ENCODE results near the gene KLHL26.

GRCh38 chr19:18701250-18701608 lies 64.4 kb downstream of the KLHL26 start:
- TF ChIP-seq, protein P1, sequence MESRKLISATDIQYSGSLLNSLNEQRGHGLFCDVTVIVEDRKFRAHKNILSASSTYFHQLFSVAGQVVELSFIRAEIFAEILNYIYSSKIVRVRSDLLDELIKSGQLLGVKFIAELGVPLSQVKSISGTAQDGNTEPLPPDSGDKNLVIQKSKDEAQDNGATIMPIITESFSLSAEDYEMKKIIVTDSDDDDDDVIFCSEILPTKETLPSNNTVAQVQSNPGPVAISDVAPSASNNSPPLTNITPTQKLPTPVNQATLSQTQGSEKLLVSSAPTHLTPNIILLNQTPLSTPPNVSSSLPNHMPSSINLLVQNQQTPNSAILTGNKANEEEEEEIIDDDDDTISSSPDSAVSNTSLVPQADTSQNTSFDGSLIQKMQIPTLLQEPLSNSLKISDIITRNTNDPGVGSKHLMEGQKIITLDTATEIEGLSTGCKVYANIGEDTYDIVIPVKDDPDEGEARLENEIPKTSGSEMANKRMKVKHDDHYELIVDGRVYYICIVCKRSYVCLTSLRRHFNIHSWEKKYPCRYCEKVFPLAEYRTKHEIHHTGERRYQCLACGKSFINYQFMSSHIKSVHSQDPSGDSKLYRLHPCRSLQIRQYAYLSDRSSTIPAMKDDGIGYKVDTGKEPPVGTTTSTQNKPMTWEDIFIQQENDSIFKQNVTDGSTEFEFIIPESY (IDR thresholded peaks at IDR 0.05), result no peak
- TF ChIP-seq CTCF (IDR thresholded peaks at IDR 0.05; ENCODE audit: low read depth, low read length, missing input control), result no peak

All from liver (tissue), 2 donors.